Natural killer cell treated with Interleukin-12 subunit alpha and Interleukin-12 subunit beta and Interleukin-15 and Interleukin-18, amount 100 ng/mL, for 72 hours (primary cell): ENCODE measurements around the gene RTF2. TPM values are rescaled to one million over a fixed set of nuclear protein-coding genes. Genes with fewer than 3 reads are reported as not detected.

ENCODE experiments used
- ATAC-seq, 2 donors: fragments of 150-1000 bp; cut with Tn5 transposase in 1 of 2; sonication (Bioruptor Pico), chemical (Tn5 transposase) in 1 of 2; 2 replicates each; pipeline ENCODE4 v1.10.0; 2021
- DNase-seq: peaks from one replicate; pipeline ENCODE4 v3.0.0; 2022; ENCODE audit warnings: low spot score
- H3K27ac Mint-ChIP-seq, 2 donors: 1 replicate in 1 of 2; 2 replicates in 1 of 2; pipeline ENCODE4 v1.8.0; 2022; ENCODE audit warnings: mixed read lengths in 2 of 2, mild to moderate bottlenecking in 1 of 2, moderate library complexity in 1 of 2
- H3K27me3 Mint-ChIP-seq, 2 donors: 1 replicate in 1 of 2; 2 replicates in 1 of 2; pipeline ENCODE4 v1.8.0; 2022; ENCODE audit warnings: mixed read lengths in 2 of 2
- H3K36me3 Mint-ChIP-seq: one replicate; pipeline ENCODE4 v1.8.0; 2022; ENCODE audit warnings: mixed read lengths
- H3K4me1 Mint-ChIP-seq, 2 donors: 1 replicate in 1 of 2; 2 replicates in 1 of 2; pipeline ENCODE4 v1.8.0; 2022; ENCODE audit warnings: low read depth in 2 of 2, mixed read lengths in 2 of 2, mild to moderate bottlenecking in 1 of 2
- H3K4me3 Mint-ChIP-seq: one replicate; pipeline ENCODE4 v1.8.0; 2022; ENCODE audit warnings: mixed read lengths
- H3K9me3 Mint-ChIP-seq: 2 replicates; pipeline ENCODE4 v1.8.0; 2022; ENCODE audit warnings: mixed read lengths
- total RNA-seq, 2 donors: library from RNA; stranded (reverse); gene quantifications; one replicate each; pipeline ENCODE4 v1.2.3, GENCODE V29; 2022

RTF2 gene
- total RNA-seq, 2 donors from 2014 or later, result 78.5 to 92.2 TPM

- Mint-ChIP-seq H3K4me1 (peaks cover 41 to 42% of the 10 kb centered on the region in 2 donors), H3K9me3 (no peaks in the 10 kb centered on the region), H3K27ac (peak overlapping the region; percentile 96 to 99), H3K27me3 (no peaks in the 10 kb centered on the region), H3K36me3 (peaks cover 6% of the 10 kb centered on the region), H3K4me3 (peak overlapping the region; percentile 93)
- no peak for ATAC-seq
- no peak for DNase-seq
Measured at GRCh38 chr20:56467968-56468315, 485 bp upstream of the RTF2 start.

DNA sequence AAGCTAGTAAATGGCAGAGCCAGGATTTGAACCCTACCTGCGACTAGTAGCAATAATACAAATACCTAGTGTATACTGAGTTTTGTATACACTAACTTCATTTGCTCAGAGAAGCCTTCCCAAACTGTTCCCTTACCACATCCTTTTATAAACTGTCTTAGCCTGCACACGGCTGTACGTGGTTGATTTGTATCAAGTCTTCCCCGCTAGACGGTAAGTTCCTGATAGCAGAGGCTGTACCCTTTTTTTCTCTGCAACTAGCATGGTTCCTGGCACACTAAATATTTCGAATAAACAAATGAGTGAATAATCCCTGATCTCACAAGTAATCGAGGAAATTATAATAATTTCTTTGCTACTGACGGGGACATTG lies 636 bp downstream of the RTF2 start:
- ATAC-seq (no peak), DNase-seq (no peak)
- Mint-ChIP-seq H3K9me3 (no peaks in the 10 kb centered on the region), H3K27me3 (no peaks in the 10 kb centered on the region), H3K4me3 (peak overlapping the region; percentile 93), H3K27ac (peak overlapping the region; percentile 96 to 99), H3K36me3 (peaks cover 14% of the 10 kb centered on the region), H3K4me1 (peaks cover 29 to 31% of the 10 kb centered on the region in 2 donors)

DNA sequence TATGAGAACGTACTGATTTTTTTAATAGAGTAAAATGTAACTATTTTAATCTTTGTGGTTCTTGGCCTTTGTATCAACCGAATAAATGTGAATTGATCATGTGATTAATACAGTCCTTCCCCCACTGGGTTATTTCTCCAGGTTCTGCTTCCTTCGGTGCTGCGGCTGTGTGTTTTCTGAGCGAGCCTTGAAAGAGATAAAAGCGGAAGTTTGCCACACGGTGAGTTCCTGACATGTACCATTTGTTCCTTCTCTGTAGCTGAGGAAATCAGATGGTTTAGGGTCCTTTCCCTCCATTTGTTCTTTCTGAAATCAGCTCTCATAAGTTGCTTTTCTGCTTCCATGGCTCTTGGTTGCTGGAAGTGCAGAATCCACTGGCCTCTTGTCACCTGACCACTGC lies 15.5 kb downstream of the RTF2 start:
- no peak for ATAC-seq
- H3K4me1 Mint-ChIP-seq, result peaks cover 13 to 28% of the 10 kb centered on the region in 2 donors
- no peak for DNase-seq
- peaks cover 36% of the 10 kb centered on the region for H3K36me3 Mint-ChIP-seq
- H3K27ac Mint-ChIP-seq, result peak overlapping the region in 1 of 2 donors; percentile 50
- no peaks in the 10 kb centered on the region for H3K9me3 Mint-ChIP-seq
- no peaks in the 10 kb centered on the region for H3K27me3 Mint-ChIP-seq
- no peak overlapping the region for H3K4me3 Mint-ChIP-seq

- no peaks in the 10 kb centered on the region for H3K27me3 Mint-ChIP-seq
- H3K4me1 Mint-ChIP-seq, result peaks cover 13 to 27% of the 10 kb centered on the region in 2 donors
- H3K27ac Mint-ChIP-seq, result no peak overlapping the region
- peaks cover 26% of the 10 kb centered on the region for H3K36me3 Mint-ChIP-seq
- no peaks in the 10 kb centered on the region for H3K9me3 Mint-ChIP-seq
- DNase-seq (no peak), ATAC-seq (no peak)
- H3K4me3 Mint-ChIP-seq, result no peak overlapping the region
Measured at GRCh38 chr20:56487216-56487615, 18.8 kb downstream of the RTF2 start.

DNA sequence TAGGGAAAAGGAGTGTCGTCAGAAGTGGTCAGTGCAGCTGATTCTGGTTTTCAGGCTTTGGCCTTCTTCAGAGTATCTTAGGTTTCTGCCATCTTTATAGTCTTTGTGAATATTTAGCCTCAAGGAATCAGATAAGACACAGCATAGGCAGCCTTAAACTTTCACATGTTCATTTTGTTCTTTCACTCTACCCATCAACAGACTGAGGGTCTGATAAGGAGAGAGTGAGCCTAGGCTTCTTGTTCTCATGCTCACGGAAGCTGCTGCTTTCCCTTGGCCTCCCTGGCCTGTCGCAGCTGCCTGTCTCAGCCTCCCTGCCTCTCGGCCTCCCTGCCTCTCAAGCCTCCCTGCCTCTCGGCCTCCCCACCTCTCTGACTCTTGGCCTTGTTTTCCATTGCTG lies 20.1 kb downstream of the RTF2 start:
- peaks cover 7 to 24% of the 10 kb centered on the region in 2 donors for H3K4me1 Mint-ChIP-seq
- no peak overlapping the region for H3K27ac Mint-ChIP-seq
- H3K27me3 Mint-ChIP-seq, result no peaks in the 10 kb centered on the region
- no peak for DNase-seq
- ATAC-seq, result no peak
- peaks cover 20% of the 10 kb centered on the region for H3K36me3 Mint-ChIP-seq
- H3K9me3 Mint-ChIP-seq, result no peaks in the 10 kb centered on the region
- no peak overlapping the region for H3K4me3 Mint-ChIP-seq

DNA sequence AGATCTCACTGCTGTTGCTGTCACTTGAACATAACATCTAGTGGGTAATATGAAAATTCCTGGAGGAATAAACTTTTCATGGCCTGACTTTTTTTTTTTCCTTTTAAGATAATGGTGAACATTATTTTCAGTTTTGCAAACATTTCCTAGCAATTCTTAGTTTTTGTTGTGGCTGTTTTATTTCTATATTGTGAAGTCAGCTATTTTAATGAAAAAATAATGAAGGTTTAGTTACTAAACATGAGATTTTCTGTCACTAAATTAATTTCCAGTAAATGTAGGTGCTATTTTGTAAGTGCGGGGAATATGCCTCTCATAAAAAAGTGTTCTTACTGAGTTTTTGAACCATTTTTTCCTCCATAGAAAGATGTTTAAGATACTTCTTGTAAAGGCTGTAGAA lies 32.7 kb downstream of the RTF2 start:
- Mint-ChIP-seq H3K9me3 (no peaks in the 10 kb centered on the region), H3K4me3 (no peak overlapping the region), H3K27ac (no peak overlapping the region), H3K36me3 (peaks cover 7% of the 10 kb centered on the region), H3K4me1 (peaks cover 0 to 7% of the 10 kb centered on the region in 2 donors), H3K27me3 (no peaks in the 10 kb centered on the region)
- ATAC-seq (no peak), DNase-seq (no peak)

DNA sequence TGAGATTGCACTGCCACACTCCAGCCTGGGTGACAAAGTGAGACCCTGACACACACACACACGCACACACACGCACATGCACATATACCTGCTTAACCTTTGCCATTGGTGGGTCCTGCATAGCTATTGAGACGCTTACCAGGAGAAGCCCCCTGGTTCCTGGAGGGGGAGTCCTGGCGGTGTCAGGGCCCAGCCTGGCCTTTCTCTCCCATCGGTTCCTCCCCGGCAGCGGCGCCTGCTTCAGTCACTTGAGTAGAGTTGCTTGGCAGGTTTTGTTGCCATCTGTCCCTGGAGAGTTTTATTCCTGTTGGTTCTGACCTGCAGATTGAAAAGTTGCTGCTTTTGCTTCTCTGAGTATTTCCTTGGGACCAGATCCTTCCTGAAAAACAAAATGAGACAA lies 35.5 kb downstream of the RTF2 start:
- H3K9me3 Mint-ChIP-seq, result no peaks in the 10 kb centered on the region
- no peak overlapping the region for H3K4me3 Mint-ChIP-seq
- no peak overlapping the region for H3K27ac Mint-ChIP-seq
- ATAC-seq (no peak), DNase-seq (no peak)
- no peaks in the 10 kb centered on the region for H3K27me3 Mint-ChIP-seq
- peaks cover 0 to 6% of the 10 kb centered on the region in 2 donors for H3K4me1 Mint-ChIP-seq
- no peaks in the 10 kb centered on the region for H3K36me3 Mint-ChIP-seq

DNA sequence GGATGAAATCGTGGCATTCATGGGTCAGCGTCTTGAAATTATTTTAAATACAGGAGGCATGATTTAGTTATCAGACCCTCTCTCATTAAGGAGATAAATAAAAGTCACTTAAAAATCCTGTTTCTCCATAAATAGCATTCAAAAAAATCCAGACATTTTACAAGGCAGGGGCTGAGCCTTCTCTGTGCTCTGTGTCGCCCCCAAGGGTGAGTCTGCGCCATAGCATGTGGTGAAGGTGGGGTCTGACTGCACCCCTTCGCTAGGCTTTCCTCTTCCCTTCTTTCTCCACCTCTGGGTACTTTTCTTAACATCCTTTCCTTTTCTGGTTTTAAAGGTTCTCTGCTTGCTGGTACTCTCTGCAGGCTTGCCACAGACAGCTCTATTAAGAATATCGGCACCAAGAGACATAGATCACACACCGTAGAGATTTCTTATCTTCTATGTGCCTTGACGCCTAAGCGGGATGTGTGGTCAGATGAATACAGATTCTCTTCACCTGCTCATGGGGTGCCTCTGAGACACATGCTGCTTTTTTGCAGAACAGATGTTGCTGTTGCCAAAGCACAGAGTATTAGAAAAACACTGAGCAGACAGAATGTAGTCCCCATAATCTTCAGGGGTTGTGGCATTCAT lies 36.1 kb downstream of the RTF2 start:
- Mint-ChIP-seq H3K27ac (no peak overlapping the region), H3K36me3 (no peaks in the 10 kb centered on the region), H3K4me1 (peaks cover 0 to 6% of the 10 kb centered on the region in 2 donors), H3K4me3 (no peak overlapping the region), H3K9me3 (no peaks in the 10 kb centered on the region), H3K27me3 (no peaks in the 10 kb centered on the region)
- ATAC-seq (no peak), DNase-seq (no peak)

DNA sequence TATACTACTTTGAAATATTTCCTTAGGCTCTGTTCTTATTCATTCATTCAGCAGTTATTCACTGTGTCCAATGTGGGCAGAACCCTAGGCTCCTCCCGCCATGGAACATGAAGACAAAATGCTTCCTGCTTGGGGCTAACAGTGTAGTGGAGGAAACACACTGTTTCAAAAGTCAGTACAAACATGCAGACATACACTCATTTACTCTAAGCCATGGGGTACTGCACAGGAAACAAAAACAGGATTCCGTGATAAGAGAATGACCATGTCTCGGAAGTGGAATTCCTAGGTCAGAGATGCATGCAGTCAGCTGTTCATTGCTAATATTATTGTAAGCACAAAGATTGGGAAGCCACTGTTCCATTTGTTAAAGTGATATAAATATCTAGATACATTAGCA lies 37.7 kb downstream of the RTF2 start:
- Mint-ChIP-seq H3K4me3 (no peak overlapping the region), H3K27me3 (no peaks in the 10 kb centered on the region), H3K36me3 (no peaks in the 10 kb centered on the region), H3K27ac (no peak overlapping the region), H3K4me1 (peaks cover 0 to 6% of the 10 kb centered on the region in 2 donors), H3K9me3 (no peaks in the 10 kb centered on the region)
- DNase-seq (no peak), ATAC-seq (no peak)

DNA sequence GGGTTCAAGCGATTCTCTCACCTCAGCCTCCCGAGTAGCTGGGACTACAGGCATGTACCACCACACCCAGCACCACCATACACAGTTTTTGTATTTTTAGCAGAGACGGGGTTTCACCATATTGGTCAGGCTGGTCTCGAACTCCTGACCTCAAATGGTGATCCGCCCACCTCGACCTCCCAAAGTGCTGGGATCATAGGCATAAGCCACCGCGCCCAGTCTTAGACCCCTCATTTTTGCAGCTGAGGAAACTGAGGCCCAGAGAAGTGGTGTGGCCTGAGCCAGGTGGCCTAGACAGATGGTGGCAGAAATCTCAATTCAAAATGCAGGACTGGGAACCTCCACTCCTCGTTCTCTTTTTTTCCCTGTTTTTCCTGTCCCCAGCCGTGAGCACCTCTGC lies 43.5 kb downstream of the RTF2 start:
- peaks cover 6% of the 10 kb centered on the region for H3K36me3 Mint-ChIP-seq
- no peak overlapping the region for H3K4me3 Mint-ChIP-seq
- peaks cover 0 to 3% of the 10 kb centered on the region in 2 donors for H3K4me1 Mint-ChIP-seq
- no peaks in the 10 kb centered on the region for H3K27me3 Mint-ChIP-seq
- no peaks in the 10 kb centered on the region for H3K9me3 Mint-ChIP-seq
- no peak for ATAC-seq
- no peak overlapping the region for H3K27ac Mint-ChIP-seq
- DNase-seq, result no peak

DNA sequence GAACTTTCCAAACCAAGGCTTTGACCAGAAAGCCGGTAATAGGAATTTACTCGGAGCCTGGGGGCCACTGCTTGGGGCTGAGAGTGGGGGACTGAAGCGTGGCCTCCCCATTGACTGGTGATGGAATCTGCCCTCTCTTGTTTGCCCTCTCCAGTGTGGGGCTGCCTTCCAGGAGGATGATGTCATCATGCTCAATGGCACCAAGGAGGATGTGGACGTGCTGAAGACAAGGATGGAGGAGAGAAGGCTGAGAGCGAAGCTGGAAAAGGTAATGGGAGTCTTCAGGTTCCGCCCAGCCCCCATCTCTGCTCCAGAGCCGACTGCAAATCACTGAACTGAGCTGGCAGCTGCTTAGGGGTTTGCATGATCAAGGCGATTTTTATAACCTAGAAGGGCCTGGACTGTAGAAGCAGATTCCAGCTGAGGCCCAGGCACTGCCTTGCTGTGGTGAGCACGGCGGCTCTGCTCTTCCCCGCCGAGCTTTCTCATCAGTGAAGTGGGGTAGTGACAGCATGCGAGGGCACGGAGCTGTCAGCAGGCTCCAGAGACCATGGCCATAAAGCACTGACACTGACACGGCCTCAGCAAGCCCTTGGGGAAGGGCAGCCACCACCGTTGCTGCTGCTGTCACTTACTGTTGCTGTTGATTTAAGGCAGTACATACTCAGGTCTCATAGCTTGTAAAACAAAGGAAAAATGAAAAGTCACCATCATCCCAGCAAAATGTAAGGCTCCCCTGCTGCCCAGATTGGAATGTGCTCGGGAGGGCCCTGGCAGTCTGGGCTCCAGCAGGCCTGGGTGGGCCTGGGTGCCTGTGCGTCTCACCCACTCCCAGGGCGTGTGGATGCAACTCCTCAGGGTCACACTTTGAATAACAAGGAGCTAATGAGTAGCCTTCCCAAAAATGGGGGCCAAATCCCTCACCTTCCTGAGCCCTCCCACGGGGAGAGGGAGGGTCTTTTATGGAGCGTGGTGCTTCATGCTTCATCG lies 45.0 kb downstream of the RTF2 start:
- ATAC-seq (no peak), DNase-seq (no peak)
- H3K4me1 Mint-ChIP-seq, result no peaks in the 10 kb centered on the region
- H3K36me3 Mint-ChIP-seq, result peaks cover 17% of the 10 kb centered on the region
- H3K27ac Mint-ChIP-seq, result no peak overlapping the region
- no peaks in the 10 kb centered on the region for H3K27me3 Mint-ChIP-seq
- no peak overlapping the region for H3K4me3 Mint-ChIP-seq
- no peaks in the 10 kb centered on the region for H3K9me3 Mint-ChIP-seq

- peaks cover 37% of the 10 kb centered on the region for H3K36me3 Mint-ChIP-seq
- H3K27me3 Mint-ChIP-seq, result no peaks in the 10 kb centered on the region
- ATAC-seq (no peak), DNase-seq (no peak)
- no peak overlapping the region for H3K27ac Mint-ChIP-seq
- H3K9me3 Mint-ChIP-seq, result no peaks in the 10 kb centered on the region
- H3K4me1 Mint-ChIP-seq, result no peaks in the 10 kb centered on the region
- no peak overlapping the region for H3K4me3 Mint-ChIP-seq
Measured at GRCh38 chr20:56516631-56517030, 48.2 kb downstream of the RTF2 start.

DNA sequence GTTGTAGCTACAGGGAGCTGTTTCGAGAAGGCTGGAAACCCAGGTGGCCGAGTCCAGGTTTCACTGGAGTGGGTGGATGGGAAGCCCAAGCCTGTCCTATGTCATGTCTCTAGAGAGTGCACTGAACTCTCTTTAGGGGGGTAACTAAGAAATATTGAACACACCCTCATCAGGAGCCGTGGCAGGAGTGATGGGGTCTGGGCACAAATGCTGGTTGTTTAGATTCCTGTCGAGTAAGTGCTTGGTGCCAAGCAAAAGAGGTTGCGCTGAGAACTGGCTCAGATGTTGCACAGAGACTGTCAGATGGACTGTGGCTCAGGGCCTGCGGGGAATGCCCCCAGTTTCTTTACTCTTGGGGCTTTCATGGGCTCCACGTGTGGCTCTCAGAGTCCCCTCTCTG lies 48.8 kb downstream of the RTF2 start:
- Mint-ChIP-seq H3K4me3 (no peak overlapping the region), H3K27me3 (no peaks in the 10 kb centered on the region), H3K36me3 (peaks cover 37% of the 10 kb centered on the region), H3K9me3 (no peaks in the 10 kb centered on the region), H3K4me1 (no peaks in the 10 kb centered on the region), H3K27ac (no peak overlapping the region)
- DNase-seq, result no peak
- ATAC-seq, result no peak

GRCh38 chr20:56517641-56518040 lies 49.2 kb downstream of the RTF2 start:
- ATAC-seq, result no peak
- peaks cover 37% of the 10 kb centered on the region for H3K36me3 Mint-ChIP-seq
- H3K4me3 Mint-ChIP-seq, result no peak overlapping the region
- H3K4me1 Mint-ChIP-seq, result no peaks in the 10 kb centered on the region
- no peaks in the 10 kb centered on the region for H3K27me3 Mint-ChIP-seq
- DNase-seq, result no peak
- no peak overlapping the region for H3K27ac Mint-ChIP-seq
- H3K9me3 Mint-ChIP-seq, result no peaks in the 10 kb centered on the region
